GM19035 (cell line): Measurements from ENCODE around the gene MRC2.

ENCODE experiments used
- ATAC-seq: cut with Tn5 transposase; IDR thresholded peaks from one replicate; pipeline ENCODE4 v1.9.1; 2021; ENCODE audit not compliant: unreplicated experiment

Gene MRC2

GRCh38 chr17:62660629-62661118 lies 33.2 kb downstream of the MRC2 start:
- no peak for ATAC-seq

GRCh38 chr17:62661337-62661736 lies 33.9 kb downstream of the MRC2 start:
- ATAC-seq = no peak

- no peak for ATAC-seq
These were observed 35.4 kb downstream of the MRC2 start for GRCh38 chr17:62662855-62663254.

GRCh38 chr17:62663304-62663703 lies 35.8 kb downstream of the MRC2 start:
- ATAC-seq = no peak

GRCh38 chr17:62664336-62665120 lies 37.1 kb downstream of the MRC2 start:
- ATAC-seq = no peak

GRCh38 chr17:62665599-62665998 lies 38.1 kb downstream of the MRC2 start:
- no peak for ATAC-seq

- no peak for ATAC-seq
These were observed 38.8 kb downstream of the MRC2 start for GRCh38 chr17:62666061-62666800.

- no peak for ATAC-seq
These were observed 39.5 kb downstream of the MRC2 start for GRCh38 chr17:62666801-62667591.

- ATAC-seq = no peak
These were observed 40.8 kb downstream of the MRC2 start for GRCh38 chr17:62668091-62668804.

GRCh38 chr17:62670202-62670821 lies 42.8 kb downstream of the MRC2 start:
- no peak for ATAC-seq

- no peak for ATAC-seq
These were observed 44.1 kb downstream of the MRC2 start for GRCh38 chr17:62671553-62671952.

GRCh38 chr17:62672957-62673356 lies 45.5 kb downstream of the MRC2 start:
- ATAC-seq = no peak

- ATAC-seq = no peak
These were observed 46.3 kb downstream of the MRC2 start for GRCh38 chr17:62673614-62674362.

- no peak for ATAC-seq
These were observed 46.9 kb downstream of the MRC2 start for GRCh38 chr17:62674363-62674739.

- no peak for ATAC-seq
These were observed 47.4 kb downstream of the MRC2 start for GRCh38 chr17:62674841-62675240.

- ATAC-seq = no peak
These were observed 47.8 kb downstream of the MRC2 start for GRCh38 chr17:62675260-62675659.

- no peak for ATAC-seq
These were observed 48.2 kb downstream of the MRC2 start for GRCh38 chr17:62675701-62676100.

- ATAC-seq = no peak
These were observed 48.9 kb downstream of the MRC2 start for GRCh38 chr17:62676231-62676943.

- ATAC-seq = no peak
These were observed 49.6 kb downstream of the MRC2 start for GRCh38 chr17:62676952-62677596.
